ENCODE measurements around the gene SLC46A2.

Gene SLC46A2

DNA sequence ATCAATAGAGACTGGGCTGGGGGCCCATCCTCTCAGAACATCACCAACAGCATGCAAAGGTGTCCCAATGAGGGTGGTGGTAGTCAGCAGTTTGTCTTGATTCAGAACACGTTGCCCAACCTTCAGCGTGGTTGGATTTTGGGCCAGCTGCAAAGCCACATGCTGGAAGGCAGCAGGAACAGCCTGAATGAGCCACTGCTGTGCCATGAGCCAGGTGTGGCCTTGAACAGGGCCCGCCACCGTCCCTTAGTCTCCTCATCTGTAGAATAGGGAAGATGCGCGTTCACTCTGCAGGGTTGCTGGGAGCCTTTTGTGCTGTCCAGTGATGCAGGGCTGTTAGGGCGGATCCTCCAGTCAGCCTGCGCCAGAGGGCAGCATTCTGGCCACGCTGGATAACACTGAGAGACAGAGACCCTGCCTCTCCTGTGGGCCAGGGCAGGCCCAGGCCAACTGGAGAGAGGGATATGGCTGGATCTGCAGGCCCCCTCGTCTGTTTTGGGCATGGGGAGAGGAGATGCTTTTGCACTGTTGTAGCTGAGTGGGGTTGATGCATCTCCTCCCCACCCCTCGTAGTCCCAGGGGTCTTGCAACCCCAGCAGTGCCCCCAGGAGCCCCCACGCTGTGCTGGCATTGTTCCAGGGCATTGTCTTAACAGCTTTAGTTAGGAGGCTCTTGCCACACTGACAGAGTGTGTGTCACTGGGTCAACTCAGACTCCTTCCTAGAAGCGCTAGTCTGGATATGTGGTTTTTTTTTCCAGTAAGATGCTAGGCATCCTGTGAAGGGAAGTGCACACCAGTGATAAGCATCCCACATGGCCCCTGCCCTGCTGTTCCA lies 42.1 kb downstream of the SLC46A2 start:
- Histone ChIP-seq H3K4ac (ENCODE audit: low read depth in 1 of 2, low read length in 2 of 2) (no peak overlapping the region), H3K23ac (ENCODE audit: low read length in 2 of 2) (no peak overlapping the region), H3K4me1 (ENCODE audit: control insufficient read depth, insufficient read depth, low read depth, low read length) (peaks cover 2% of the 10 kb centered on the region), H3K27me3 (ENCODE audit: control insufficient read depth in 1 of 2, insufficient read depth in 1 of 2, low read length in 2 of 2) (no peaks in the 10 kb centered on the region), H2AFZ (ENCODE audit: low read depth, low read length) (no peak overlapping the region), H3K9ac (ENCODE audit: low read length) (no peak overlapping the region), H3K14ac (ENCODE audit: low read length in 2 of 2) (no peak overlapping the region), H2BK12ac (ENCODE audit: low read length in 2 of 2) (no peak overlapping the region), H3K4me3 (ENCODE audit: insufficient read depth in 1 of 2, low read depth in 1 of 2, low read length in 2 of 2) (no peak overlapping the region), H3K9me3 (ENCODE audit: control insufficient read depth, low read length) (no peaks in the 10 kb centered on the region), H3K27ac (ENCODE audit: low read length, poor library complexity, severe bottlenecking) (no peak overlapping the region), H3K36me3 (ENCODE audit: control insufficient read depth in 1 of 2, insufficient read depth in 2 of 2, low read depth in 1 of 2, low read length in 2 of 2) (peaks cover 12 to 25% of the 10 kb centered on the region in 2 experiments), H3K4me2 (ENCODE audit: low read length, poor library complexity, severe bottlenecking) (no peak overlapping the region), H2BK120ac (ENCODE audit: low read depth, low read length) (no peak overlapping the region), H2AK5ac (ENCODE audit: low read length, severe bottlenecking) (no peak overlapping the region), H2BK15ac (ENCODE audit: low read depth, poor library complexity, severe bottlenecking) (no peak overlapping the region), H4K91ac (ENCODE audit: low read length) (peak overlapping the region; percentile 46), H4K8ac (ENCODE audit: low read length) (no peak overlapping the region), H2BK5ac (ENCODE audit: low read depth, low read length, poor library complexity, severe bottlenecking) (no peak overlapping the region), H3K79me1 (replicated peaks; ENCODE audit: low read length, poor library complexity, severe bottlenecking) (no peaks in the 10 kb centered on the region), H3K18ac (ENCODE audit: low read depth in 1 of 2, low read length in 2 of 2) (no peak overlapping the region)
- no peak for DNase-seq
- 84% methylated on average over 13 of the region's 13 CpGs for WGBS

DNA sequence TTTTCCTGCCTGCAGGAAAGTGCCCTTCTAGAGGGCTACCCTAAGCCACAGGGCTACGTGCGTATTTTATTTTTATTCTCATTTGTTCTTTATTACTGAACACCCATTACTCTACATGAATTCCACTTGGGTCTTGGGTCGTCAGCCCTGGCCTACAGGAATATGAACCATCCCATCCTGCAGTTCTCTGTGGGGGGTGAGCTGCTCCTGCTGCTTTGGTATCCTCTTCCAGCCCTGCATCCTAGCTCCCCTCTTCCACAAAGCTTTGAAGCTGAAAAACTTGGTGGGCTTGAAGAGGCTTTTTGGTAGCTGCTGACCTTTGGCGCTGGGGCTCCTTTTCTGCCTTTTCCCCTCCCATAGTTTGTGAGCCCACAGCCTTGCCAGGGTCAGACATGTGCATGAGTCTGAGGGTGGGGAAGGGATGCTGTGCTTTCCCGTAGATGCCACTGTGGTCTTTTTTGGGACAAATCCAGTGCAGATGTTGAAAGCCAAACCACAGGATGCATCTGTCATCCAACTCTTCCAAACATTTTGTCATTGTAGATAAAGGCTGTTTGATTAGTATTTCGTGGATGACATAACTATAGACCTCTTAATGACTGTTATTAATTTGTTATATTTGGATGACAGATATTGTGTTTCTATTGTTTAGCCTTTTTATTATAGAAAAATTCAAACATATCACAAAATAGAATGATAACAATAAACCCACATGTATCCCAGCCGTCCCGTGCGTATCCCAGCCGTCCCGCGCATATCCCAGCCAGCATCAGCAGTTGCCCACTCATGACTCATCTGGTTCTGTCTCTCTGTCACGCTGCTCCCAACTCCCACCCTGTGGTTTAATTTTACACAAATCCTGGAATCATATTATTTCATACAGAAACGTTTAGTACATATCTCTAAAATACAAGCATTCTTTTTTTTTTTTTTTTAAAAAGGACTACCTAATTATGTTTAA lies 43.9 kb downstream of the SLC46A2 start:
- H3K18ac ChIP-seq (ENCODE audit: low read depth in 1 of 2, low read length in 2 of 2): no peak overlapping the region
- no peaks in the 10 kb centered on the region for H3K27me3 ChIP-seq (ENCODE audit: control insufficient read depth in 1 of 2, insufficient read depth in 1 of 2, low read length in 2 of 2)
- no peak overlapping the region for H4K91ac ChIP-seq (ENCODE audit: low read length)
- H3K4ac ChIP-seq (ENCODE audit: low read depth in 1 of 2, low read length in 2 of 2): no peak overlapping the region
- DNase-seq: peak; percentile 35
- H2AK5ac ChIP-seq (ENCODE audit: low read length, severe bottlenecking): no peak overlapping the region
- H2BK5ac ChIP-seq (ENCODE audit: low read depth, low read length, poor library complexity, severe bottlenecking): no peak overlapping the region
- no peak overlapping the region for H3K23ac ChIP-seq (ENCODE audit: low read length in 2 of 2)
- H3K4me1 ChIP-seq (ENCODE audit: control insufficient read depth, insufficient read depth, low read depth, low read length): peaks cover 2% of the 10 kb centered on the region
- no peak overlapping the region for H3K4me2 ChIP-seq (ENCODE audit: low read length, poor library complexity, severe bottlenecking)
- no peak overlapping the region for H2BK15ac ChIP-seq (ENCODE audit: low read depth, poor library complexity, severe bottlenecking)
- no peak overlapping the region for H4K8ac ChIP-seq (ENCODE audit: low read length)
- H3K4me3 ChIP-seq (ENCODE audit: insufficient read depth in 1 of 2, low read depth in 1 of 2, low read length in 2 of 2): no peak overlapping the region
- peaks cover 6 to 11% of the 10 kb centered on the region in 2 experiments for H3K36me3 ChIP-seq (ENCODE audit: control insufficient read depth in 1 of 2, insufficient read depth in 2 of 2, low read depth in 1 of 2, low read length in 2 of 2)
- H2BK12ac ChIP-seq (ENCODE audit: low read length in 2 of 2): peak overlapping the region in 1 of 2 experiments; percentile 26
- H3K79me1 ChIP-seq (replicated peaks; ENCODE audit: low read length, poor library complexity, severe bottlenecking): peaks cover 3% of the 10 kb centered on the region
- no peak overlapping the region for H2AFZ ChIP-seq (ENCODE audit: low read depth, low read length)
- 91% methylated on average over 12 of the region's 14 CpGs for WGBS
- no peak overlapping the region for H2BK120ac ChIP-seq (ENCODE audit: low read depth, low read length)
- H3K14ac ChIP-seq (ENCODE audit: low read length in 2 of 2): no peak overlapping the region
- no peak overlapping the region for H3K27ac ChIP-seq (ENCODE audit: low read length, poor library complexity, severe bottlenecking)
- H3K9ac ChIP-seq (ENCODE audit: low read length): peak overlapping the region; percentile 41
- no peaks in the 10 kb centered on the region for H3K9me3 ChIP-seq (ENCODE audit: control insufficient read depth, low read length)

GRCh38 chr9:112844771-112845542 lies 45.7 kb downstream of the SLC46A2 start:
- Histone ChIP-seq H3K4me1 (ENCODE audit: control insufficient read depth, insufficient read depth, low read depth, low read length) (peaks cover 2% of the 10 kb centered on the region), H2BK15ac (ENCODE audit: low read depth, poor library complexity, severe bottlenecking) (no peak overlapping the region), H2AK5ac (ENCODE audit: low read length, severe bottlenecking) (no peak overlapping the region), H2AFZ (ENCODE audit: low read depth, low read length) (no peak overlapping the region), H3K4ac (ENCODE audit: low read depth in 1 of 2, low read length in 2 of 2) (no peak overlapping the region), H2BK12ac (ENCODE audit: low read length in 2 of 2) (no peak overlapping the region), H3K23ac (ENCODE audit: low read length in 2 of 2) (no peak overlapping the region), H3K27me3 (ENCODE audit: control insufficient read depth in 1 of 2, insufficient read depth in 1 of 2, low read length in 2 of 2) (no peaks in the 10 kb centered on the region), H3K9me3 (ENCODE audit: control insufficient read depth, low read length) (no peaks in the 10 kb centered on the region), H3K4me2 (ENCODE audit: low read length, poor library complexity, severe bottlenecking) (no peak overlapping the region), H4K91ac (ENCODE audit: low read length) (no peak overlapping the region), H3K9ac (ENCODE audit: low read length) (peak overlapping the region; percentile 53), H2BK120ac (ENCODE audit: low read depth, low read length) (no peak overlapping the region), H4K8ac (ENCODE audit: low read length) (no peak overlapping the region), H3K18ac (ENCODE audit: low read depth in 1 of 2, low read length in 2 of 2) (no peak overlapping the region), H3K4me3 (ENCODE audit: insufficient read depth in 1 of 2, low read depth in 1 of 2, low read length in 2 of 2) (no peak overlapping the region), H3K36me3 (ENCODE audit: control insufficient read depth in 1 of 2, insufficient read depth in 2 of 2, low read depth in 1 of 2, low read length in 2 of 2) (peaks cover 6 to 10% of the 10 kb centered on the region in 2 experiments), H2BK5ac (ENCODE audit: low read depth, low read length, poor library complexity, severe bottlenecking) (no peak overlapping the region), H3K79me1 (replicated peaks; ENCODE audit: low read length, poor library complexity, severe bottlenecking) (peaks cover 3% of the 10 kb centered on the region), H3K14ac (ENCODE audit: low read length in 2 of 2) (no peak overlapping the region), H3K27ac (ENCODE audit: low read length, poor library complexity, severe bottlenecking) (no peak overlapping the region)
- 35% methylated on average over 15 of the region's 15 CpGs for WGBS
- DNase-seq: peak; percentile 61
